Fibroblast of lung (primary cell): Measurements from ENCODE around the gene MACO1.

Experiments
- EZH2 ChIP-seq: IDR thresholded peaks from 2 replicates; pipeline ENCODE4 v1.5.1; 2012; ENCODE audit warnings: low read length, control low read depth, mild to moderate bottlenecking; ENCODE audit errors: missing control alignments
- TF ChIP-seq, protein P1 (sequence below), 2 donors: IDR thresholded peaks in 1 of 2; conservative IDR thresholded peaks in 1 of 2; 1 replicate in 1 of 2; 2 replicates in 1 of 2; pipeline ENCODE4 v1.5.1; 2011 to 2012; ENCODE audit warnings: low read length in 2 of 2, control low read depth in 1 of 2, inconsistent platforms in 1 of 2, low read depth in 1 of 2, mild to moderate bottlenecking in 1 of 2

GRCh38 chr1:25549273-25550154 is 118.8 kb downstream of the MACO1 start:
- TF ChIP-seq, protein P1, sequence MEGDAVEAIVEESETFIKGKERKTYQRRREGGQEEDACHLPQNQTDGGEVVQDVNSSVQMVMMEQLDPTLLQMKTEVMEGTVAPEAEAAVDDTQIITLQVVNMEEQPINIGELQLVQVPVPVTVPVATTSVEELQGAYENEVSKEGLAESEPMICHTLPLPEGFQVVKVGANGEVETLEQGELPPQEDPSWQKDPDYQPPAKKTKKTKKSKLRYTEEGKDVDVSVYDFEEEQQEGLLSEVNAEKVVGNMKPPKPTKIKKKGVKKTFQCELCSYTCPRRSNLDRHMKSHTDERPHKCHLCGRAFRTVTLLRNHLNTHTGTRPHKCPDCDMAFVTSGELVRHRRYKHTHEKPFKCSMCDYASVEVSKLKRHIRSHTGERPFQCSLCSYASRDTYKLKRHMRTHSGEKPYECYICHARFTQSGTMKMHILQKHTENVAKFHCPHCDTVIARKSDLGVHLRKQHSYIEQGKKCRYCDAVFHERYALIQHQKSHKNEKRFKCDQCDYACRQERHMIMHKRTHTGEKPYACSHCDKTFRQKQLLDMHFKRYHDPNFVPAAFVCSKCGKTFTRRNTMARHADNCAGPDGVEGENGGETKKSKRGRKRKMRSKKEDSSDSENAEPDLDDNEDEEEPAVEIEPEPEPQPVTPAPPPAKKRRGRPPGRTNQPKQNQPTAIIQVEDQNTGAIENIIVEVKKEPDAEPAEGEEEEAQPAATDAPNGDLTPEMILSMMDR (conservative IDR thresholded peaks at IDR 0.05 in 1 of 2, IDR thresholded peaks at IDR 0.05 in 1 of 2; ENCODE audit: low read depth in 1 of 2, low read length in 2 of 2), result no peak
- TF ChIP-seq EZH2, result no peak
